GM19351 (cell line): ENCODE measurements around the gene MYBBP1A.

Experiments
- ATAC-seq: cut with Tn5 transposase; IDR thresholded peaks from one replicate; pipeline ENCODE4 v1.9.1; 2021; ENCODE audit warnings: mild to moderate bottlenecking, moderate library complexity; ENCODE audit not compliant: unreplicated experiment

MYBBP1A gene

DNA sequence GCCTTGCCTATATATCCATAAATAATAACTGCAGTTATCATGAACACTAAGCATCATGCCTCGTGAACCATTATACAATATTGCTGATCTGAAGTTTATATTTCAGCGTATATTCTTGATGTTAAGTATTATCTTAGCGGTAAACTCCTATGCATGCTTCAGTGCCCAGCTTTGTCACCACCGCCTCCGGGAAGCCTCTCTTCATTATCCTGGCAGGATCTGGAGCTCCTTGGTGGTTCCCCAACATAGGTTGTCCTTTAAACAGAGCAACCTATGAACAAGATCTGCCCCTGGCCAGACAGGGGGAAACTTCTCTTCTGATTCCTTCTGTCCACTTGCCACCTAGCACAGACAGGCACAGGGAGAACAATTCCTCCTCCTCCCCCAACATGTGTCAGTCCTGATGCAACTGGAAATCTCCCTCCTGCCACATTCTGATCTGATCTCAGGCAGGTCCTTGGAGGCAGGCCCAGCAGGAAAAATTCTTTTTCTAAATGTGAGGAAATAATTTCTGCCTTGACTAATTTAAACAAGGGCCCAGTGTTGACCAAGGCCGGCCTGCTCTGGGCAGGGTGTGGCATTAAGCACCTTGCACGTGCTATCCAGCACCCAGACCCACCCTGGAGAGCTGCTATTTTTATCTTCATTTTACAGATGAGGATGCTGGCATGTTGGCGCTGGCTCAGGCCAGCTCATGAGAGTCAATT, 34.1 kb downstream of the MYBBP1A start:
- ATAC-seq, result no peak

GRCh38 chr17:4520060-4520893, 34.9 kb downstream of the MYBBP1A start:
- no peak for ATAC-seq

- ATAC-seq, result no peak
Observed at GRCh38 chr17:4519361-4519788, 35.8 kb downstream of the MYBBP1A start.

- ATAC-seq, result no peak
Observed at GRCh38 chr17:4518901-4519300, 36.3 kb downstream of the MYBBP1A start.

- ATAC-seq, result no peak
Observed at GRCh38 chr17:4516735-4517134, 38.4 kb downstream of the MYBBP1A start.

DNA sequence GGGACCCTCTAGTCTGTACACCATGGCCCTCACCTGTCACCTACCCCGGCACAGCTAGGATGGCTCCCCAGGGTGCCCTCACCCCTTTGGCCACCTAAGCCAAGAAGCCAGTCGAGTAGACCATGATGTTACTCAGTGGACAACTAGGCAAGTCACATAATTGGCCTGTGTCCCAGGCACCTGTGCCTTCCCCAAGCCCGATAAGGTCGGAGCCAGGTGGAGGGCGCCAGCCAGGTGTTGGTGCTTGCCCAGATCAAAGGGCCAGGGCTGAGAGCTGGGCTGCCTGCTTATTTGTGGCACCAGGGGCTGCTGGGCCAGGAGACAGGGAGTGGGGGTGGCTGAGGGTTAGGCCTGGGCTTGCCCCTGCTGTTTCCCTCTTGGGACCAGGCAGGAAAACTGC, 39.7 kb downstream of the MYBBP1A start:
- no peak for ATAC-seq

- ATAC-seq, result no peak
Observed at GRCh38 chr17:4514779-4515178, 40.4 kb downstream of the MYBBP1A start.

- no peak for ATAC-seq
Observed at GRCh38 chr17:4514206-4514605, 41.0 kb downstream of the MYBBP1A start.

- ATAC-seq, result no peak
Observed at GRCh38 chr17:4513113-4514032, 41.8 kb downstream of the MYBBP1A start.

DNA sequence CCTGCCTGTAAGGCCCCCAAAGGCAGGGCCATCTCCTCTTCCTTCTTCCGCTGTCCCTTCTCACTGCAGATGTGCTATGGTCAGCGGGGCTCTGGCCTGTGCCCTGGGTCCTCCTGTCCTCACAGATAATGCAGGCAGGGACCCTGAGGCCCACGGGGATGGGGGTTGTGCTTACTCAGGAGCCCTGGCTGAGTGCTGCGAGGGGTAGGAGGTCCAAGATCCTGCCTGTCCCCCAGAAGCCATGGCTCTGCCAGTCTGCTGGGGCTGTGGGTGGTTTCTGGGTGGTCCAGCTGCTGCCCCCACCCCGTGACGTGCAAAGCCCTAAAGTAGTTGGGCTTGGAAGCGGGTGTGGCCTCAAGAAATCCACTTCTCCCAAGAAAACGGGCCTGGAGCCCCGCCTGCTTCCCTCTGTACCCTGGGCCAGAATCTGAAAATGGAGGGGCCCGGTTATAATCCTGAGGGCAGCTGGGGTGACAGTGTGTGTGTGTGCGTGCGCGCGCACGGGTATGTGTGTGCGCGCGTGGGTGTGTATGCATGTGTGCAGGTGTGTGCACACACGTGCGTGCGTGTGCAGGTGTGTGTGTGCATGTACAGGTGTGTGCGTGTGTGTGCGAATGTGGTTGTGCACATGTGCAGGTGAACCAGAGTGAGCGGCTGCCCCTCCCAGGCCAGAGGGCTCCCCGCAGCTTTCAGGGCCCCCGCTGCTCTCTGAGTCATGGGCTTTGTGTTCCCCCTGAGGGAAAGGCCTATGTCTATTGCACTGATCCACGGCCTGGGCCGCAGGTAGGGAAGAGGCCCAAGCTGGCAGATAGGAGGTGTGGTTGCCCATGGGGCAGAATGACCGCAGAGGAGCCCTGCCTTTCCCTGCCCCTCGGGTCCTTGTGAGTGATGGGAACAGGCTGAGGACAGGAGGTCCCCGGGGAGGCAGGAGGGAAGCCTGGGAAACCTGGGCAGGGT, 42.8 kb downstream of the MYBBP1A start:
- ATAC-seq, result no peak

DNA sequence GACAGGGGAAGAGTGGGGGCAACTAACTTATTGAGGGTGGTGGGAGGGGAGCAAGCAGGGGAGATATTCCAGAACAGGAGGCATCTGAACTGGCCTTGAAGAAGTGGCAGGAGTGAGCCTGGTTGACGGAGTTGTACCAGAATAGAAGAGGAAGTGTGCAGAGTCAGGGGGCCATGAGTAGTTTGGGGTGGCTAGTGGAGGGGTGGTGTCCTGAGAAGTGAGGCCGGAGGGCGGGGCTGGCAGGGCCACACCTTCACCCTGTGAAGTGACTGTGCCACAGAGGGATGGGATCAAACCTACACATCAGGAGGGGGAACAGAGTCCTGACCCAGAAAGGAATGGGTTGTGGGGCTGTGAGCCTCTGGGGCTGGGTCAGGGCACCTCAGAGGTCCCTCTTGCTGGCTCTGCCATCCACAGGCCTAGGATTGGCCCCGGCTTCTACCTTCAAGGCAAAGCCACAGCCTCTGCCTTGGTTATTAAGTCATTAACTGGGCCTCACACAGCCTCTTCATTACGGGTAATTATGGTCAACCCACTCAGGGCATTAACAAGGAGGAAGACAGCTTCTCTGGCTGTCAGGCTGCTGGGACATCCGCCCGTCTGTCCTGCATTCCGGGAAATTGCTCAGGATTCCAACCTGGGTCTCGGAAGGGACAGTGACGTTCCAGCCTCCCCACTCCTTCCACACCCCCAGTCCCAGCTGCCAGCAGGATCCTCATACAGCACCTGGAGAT, 43.8 kb downstream of the MYBBP1A start:
- ATAC-seq, result no peak

GRCh38 chr17:4510618-4510941, 44.6 kb downstream of the MYBBP1A start:
- no peak for ATAC-seq

GRCh38 chr17:4509923-4510617, 45.1 kb downstream of the MYBBP1A start:
- ATAC-seq, result no peak

DNA sequence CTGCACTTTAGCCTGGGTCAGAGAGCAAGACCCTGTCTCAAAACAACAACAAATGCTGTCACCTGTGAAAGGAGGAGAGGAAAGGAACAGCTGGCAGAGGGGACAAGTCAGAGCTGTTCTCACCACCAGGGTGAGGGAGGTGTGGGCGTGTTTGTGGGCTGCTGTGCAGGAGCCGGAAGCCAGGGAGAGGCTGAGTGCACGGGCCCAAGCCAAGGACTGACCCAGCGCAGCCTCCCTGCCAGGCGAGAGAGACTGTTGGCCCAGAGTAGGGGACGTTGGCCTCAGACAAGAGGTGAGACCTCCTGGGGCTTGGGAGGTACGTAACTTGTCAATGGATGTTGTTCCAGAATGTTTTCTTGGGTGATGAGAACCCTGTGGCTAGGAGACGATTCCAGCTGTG, 45.8 kb downstream of the MYBBP1A start:
- ATAC-seq, result no peak

GRCh38 chr17:4508207-4508606, 47.0 kb downstream of the MYBBP1A start:
- ATAC-seq, result no peak

DNA sequence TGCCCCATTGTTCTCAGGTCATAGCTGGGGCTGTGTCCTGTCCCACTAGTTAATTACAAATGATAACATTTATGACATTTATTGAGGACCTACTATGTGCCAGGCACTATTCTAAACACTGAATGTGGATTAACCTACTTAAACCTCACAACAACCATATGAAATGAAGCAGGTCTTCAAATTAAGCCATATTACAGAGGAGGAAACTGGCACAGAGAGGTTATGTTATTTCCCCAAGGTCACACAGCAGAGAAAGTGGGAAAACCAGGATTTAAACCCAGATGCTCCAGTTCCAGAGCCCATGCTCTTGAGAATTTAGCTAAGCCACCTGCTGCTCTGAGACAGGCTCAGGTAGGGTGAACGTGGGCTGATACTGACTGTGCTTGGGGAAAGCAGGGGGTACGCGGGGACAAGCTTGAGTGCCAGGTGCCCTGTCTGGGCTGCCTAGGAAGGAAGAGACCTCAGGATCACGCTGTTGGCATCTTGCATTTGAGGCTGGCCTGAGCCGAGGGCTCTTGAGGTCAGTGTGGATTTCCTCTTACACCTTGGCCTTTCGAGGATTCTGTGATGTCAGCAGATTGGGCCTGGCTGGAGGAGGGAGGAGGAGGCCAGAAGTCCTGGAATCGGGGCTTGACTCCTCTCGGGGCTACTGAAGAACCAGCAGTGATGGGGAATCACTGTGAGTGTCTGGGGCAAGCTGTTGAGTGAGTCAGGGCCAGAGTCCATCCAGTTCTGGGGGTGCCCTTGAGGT, 47.6 kb downstream of the MYBBP1A start:
- ATAC-seq, result no peak

DNA sequence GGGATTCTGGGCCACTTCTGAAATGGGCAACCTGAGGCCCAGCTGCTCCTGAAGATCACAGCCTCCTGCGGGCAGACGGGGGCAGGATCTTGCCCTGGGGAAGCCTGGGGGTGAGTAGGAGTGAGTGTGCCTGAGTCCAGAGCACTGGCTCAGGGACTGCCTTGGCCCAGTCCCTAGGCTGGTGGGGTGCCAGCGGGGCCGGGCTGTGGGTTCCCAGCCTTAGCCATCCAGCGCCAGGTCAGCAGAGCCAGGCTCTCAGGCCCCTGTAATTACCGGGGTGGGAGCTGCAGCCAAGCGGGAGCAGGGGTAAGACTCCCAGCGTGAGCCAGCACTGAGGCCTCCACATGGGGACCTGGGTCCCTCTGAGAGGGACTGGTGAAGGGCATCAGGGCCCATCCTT, 48.3 kb downstream of the MYBBP1A start:
- ATAC-seq, result no peak

- ATAC-seq, result no peak
Observed at GRCh38 chr17:4506175-4506813, 48.9 kb downstream of the MYBBP1A start.
